Measurements from ENCODE around the gene GLIS1.
A peak's percentile ranks its signal among the peaks of the same experiment; 100 is the strongest.

GLIS1 gene

DNA sequence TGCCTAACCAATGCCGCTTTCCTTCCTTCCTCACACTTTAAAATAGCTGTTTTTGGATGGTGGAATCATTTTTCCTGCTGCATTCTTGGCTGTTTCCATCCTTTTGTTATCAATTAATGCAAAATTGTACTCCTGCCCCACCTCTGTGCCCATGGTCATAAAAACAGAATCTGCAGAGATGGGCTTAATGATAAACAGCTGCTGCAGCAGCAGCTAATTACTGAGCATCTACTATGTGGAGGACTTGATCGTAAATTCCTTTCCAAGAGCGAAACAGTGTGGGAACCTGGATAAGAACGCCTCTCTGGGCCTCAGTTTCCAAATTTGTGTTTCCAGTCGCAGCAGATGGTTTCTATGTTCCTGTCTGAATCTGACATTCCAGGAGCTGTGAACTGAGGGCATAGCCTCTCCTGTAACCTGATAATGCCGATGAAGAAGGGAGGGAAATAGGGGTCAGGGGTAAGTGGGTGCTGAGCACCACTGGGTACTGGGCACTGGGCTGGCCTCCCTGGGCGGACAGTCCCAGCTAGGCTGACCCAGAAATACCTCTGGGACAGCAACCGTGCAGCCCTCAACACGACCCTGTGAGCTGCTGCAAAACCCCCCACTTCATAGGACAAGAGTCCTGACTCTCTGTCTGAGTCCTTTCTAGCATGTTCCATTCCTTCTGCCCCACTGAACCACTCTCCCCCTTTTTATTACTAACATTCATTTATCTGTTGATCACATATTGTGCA, 158.1 kb downstream of the GLIS1 start:
- peak; percentile 29 to 31 for DNase-seq (ENCODE audit: low read depth in 2 of 2)

DNA sequence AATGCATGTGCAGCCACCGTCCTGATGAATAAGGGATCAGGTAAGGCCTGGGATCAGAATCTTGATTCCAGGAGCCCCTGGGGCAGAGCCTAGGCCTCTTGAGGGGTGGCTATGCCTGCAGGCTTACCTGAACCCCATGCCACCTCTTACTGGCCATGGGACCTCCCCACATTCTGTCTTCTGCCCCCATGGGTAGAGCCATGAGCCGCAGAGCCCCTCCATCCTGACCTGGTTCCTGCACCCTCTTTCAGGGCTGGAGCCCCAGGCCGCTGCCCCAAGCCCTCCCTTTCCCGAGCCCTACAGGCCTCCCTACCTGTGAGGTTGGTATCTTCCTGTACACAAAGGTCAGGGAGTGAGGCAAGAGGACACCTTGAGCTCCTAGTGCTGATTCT, 159.0 kb downstream of the GLIS1 start:
- no peak for DNase-seq (ENCODE audit: low read depth in 2 of 2)

DNA sequence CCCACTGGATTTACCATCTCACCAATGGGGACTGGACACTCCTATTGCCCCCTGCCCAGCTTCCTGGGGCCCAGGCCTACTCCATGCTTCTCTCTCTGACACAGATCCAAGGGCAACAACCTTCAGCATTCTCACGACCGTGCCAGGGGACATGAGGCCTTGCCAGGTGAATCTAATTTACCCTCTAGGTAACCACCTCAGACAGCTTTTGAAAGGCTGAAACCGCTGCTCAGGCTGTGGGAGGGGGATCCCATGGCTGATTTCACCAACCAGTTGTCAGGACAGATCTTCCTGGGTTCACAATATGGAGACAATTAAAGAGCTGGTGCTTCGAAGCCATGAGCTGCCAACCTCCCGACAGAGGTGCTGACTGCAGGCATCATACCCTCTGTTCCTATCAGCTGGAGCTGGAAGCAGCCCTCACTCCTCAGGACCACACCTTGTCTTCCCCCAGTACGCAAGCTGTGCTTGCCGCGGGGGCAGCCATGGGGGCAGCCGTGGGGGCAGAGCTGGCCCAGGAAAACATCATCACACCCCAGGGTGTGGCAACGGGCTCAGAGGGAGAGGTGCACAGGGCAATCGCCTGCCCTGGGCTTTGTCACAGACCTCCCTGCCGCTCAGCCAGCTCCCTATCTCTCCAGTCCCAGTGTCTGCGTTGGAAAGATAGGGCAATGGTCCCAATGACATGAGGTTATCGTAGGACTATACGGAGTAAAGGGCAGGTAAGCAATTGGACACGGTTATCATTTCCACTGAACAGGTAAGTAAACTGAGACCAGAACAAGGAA, 159.5 kb downstream of the GLIS1 start:
- DNase-seq (ENCODE audit: low read depth in 2 of 2): no peak

DNA sequence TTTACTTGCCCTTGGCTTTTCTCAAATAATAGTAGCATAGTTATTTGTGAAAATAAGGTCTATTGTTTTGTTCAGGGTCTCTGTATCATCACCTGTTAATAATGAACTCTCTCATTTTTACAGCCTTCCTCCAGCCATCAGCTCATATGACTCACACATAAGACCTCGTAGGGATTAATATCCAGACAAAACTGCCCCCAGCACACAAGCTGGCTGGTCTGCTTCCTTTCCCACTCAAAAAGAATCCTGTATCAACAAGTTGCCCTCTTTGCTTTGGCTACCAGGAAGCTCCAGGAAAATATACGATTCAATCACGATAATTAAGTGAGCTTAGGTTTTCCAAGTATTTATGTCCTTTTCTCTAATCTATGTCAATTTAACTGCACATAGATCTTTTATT, 160.6 kb downstream of the GLIS1 start:
- no peak for DNase-seq (ENCODE audit: low read depth in 2 of 2)

DNA sequence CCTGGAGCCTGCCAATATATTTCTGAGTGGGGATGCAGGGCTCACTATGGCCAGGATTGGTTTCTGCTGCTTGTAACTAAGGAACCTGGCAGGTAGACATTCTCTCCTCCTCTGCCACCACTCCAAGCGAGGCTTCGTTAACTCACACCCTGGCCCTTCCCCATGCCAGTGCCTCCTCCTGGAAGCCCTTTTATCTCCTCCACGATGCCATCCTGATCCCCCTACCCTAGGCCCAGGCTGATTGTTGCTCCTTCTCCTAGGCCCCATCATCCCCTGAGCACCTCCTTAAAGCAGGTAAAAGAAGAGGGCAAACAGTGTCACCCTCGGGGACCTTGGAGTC, 161.2 kb downstream of the GLIS1 start:
- no peak for DNase-seq (ENCODE audit: low read depth in 2 of 2)

DNA sequence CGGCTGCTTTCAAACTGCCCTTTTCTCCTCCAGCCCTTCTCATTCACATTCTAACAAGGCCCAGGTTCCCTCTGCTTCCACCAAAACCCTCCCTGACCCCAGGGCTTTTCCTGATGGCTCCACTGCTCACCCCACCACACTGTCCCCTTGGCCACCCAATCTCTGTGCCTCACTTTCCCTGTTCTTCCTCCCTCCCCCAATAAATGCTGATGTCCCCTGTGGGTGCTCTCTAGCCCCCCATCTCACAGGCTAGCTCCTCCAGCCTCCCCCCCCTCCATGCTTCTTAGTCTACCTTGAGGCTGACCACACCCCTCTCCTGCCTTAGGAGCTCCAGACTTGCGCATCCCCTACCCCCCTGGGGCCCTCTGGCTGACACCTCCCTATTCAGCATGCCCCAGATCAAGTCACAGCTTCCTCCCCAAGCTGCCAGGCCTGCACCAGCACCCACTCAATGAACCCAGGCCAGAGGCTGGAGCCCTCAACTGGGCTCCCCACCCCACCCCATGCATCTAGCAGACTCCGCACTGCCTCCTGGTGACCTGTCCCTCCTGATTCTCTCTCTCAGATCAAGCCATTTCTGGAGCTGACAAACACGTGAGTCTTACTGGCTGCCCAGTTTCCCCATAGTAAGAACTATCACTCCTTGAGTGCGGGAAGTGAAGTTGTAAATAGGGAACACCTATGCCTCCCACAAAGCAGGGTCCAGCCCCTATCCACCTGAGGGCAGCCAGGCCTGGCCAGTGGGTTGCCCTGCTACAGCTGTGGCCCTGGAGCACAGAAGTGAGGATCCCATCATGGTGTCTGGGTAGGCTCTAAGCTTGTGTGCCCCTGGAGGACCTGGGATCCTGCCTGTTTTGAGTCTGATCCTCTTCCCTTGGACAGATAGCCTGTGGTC, 161.9 kb downstream of the GLIS1 start:
- DNase-seq (ENCODE audit: low read depth in 2 of 2): no peak

DNA sequence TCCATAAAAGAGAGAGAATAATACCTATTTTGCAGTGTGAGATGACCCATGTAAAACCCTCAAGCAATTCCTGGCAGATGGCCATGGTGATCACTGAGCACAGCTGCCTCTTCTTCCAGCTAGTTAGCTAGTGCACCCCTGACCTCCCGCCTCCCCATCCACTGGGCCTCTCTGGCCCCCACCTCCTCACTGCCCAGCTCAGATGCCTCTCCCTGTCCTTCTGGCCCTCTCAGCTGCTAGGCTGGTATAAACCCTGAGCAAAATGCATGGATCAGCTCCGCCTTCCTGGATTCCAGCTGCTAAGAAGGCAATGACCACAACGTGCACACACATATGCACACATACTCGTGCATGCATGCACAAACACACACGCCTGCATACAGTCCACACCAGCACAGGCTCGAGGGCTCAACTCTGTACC, 162.6 kb downstream of the GLIS1 start:
- no peak for DNase-seq (ENCODE audit: low read depth in 2 of 2)

DNA sequence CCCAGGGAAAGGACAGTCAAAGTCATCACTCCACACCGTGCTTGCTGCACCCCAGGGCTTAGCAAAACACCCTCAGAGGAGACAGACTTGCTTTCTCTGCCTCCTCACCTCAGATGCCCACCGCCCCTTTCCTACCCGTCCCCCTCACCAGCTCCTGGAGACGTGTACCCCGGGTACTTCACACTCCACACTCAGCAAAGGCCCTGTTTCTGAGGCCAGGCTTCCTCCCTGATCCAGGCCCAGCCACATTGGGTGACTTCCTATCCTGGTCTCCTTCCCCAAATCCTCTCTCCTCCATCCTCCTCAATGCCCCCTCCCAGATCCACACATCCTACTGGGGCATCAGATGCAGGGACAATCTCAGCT, 163.0 kb downstream of the GLIS1 start:
- DNase-seq (ENCODE audit: low read depth in 2 of 2): no peak

DNA sequence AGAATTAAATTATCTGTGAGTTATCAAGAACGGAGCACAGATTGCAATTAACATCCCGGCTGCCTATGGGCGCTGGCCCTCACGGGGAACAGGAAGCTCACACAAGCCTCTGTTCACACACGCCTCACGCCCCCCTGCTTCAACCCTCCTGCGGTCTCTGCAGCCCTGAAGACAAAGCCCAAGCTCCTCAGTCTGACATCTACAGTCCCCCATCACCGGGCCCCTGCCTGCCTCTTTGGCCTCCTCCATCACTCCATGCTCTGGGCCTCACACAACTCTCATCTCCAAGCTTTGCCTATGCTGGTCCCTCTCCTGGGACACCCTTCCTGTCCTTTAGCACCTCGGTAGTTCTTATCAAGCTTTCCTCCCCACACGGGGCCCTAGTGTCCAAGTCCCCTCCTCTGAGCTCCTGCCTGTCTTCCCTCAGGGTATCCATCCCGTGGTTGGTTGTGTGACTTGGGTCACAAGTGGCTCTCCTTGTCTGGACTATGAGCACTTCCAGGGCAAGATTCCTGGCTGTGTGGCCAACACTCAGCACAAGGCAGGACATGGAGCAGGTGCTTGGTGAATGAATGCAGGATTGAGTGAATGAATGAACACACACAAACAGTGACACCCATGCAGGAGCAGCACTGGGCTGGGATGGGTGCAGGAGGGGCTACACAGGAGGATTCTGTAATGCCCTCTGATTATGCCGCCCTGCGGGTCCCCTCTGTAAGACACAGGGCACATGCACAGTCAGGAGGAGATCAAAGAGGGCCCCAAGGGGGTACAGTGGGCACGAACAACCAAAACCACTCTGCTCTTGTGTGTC, 163.6 kb downstream of the GLIS1 start:
- DNase-seq (ENCODE audit: low read depth in 2 of 2): no peak

DNA sequence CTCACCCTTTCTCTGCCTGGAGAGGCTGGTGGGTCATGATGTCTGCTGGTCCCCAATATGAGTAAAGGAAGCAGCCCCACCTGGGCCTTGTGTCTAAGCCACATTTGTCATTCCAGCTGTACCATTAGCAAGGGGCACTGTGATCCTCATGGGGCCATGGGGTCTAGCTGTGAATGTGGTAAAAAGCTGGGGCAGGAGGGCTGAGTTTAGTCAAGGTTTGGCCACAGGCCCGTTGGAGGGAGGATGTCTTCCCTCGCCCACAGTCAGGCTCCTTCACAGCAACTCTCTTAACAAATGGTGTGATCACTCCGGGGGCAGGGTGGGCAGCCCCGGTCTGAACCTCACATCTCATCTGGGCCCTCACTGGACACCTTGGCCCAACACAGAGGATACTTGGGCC, 164.3 kb downstream of the GLIS1 start:
- DNase-seq (ENCODE audit: low read depth in 2 of 2): no peak

DNA sequence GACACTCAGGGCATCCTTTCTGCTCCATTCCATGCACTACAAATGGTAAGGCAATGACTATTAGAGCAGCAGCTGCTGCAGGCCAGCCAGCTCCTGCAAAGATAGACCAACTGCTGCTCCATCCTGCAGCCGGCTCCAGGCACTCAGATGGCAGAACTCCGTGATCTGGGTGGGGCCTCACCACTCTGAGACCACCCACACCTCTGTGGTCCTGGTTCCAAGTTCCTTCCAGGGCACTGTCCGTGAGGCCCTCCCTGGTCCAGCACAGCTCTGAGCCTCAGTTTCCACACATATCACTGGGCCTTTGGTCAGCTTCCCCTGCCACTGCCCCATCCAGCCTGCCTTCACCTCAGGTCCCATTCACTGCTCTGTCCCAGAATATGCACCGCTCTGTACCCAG, 165.0 kb downstream of the GLIS1 start:
- DNase-seq (ENCODE audit: low read depth in 2 of 2): no peak

DNA sequence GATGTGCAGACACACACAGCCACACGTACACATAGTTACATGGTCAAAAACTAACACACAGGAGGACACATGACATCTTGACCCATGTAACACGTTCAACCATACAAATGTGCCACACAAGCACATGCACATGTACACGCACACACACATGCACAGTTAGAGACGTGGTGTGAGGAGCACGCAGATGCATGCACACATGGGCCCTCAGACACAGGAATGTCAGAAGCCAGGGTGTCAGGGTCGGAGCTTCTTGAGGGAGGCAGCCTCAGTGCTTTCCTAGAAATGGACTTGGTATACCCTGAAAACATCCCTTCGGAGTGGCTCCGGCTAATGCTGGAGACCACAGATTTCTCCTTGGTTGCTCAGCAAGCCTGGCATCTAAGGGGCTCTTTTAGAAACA, 165.4 kb downstream of the GLIS1 start:
- DNase-seq (ENCODE audit: low read depth in 2 of 2): no peak

DNA sequence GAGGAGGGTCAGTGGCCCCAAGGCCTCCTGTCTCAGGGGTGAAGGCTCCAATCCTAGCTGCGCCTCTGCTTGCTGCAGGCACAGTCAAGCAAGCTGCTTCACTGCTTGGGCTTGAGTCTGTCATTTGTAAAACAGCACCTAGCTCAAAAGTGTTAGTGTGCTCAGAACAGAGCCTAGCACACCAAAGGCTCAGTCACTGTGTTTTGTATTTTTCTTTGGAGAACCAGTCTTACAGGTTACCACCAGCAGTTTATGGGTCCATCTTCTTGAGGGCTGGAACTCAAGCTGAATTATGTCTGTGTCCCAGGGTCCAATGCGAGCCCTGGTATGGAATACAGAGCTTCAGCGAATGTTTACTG, 166.2 kb downstream of the GLIS1 start:
- DNase-seq (ENCODE audit: low read depth in 2 of 2): no peak

DNA sequence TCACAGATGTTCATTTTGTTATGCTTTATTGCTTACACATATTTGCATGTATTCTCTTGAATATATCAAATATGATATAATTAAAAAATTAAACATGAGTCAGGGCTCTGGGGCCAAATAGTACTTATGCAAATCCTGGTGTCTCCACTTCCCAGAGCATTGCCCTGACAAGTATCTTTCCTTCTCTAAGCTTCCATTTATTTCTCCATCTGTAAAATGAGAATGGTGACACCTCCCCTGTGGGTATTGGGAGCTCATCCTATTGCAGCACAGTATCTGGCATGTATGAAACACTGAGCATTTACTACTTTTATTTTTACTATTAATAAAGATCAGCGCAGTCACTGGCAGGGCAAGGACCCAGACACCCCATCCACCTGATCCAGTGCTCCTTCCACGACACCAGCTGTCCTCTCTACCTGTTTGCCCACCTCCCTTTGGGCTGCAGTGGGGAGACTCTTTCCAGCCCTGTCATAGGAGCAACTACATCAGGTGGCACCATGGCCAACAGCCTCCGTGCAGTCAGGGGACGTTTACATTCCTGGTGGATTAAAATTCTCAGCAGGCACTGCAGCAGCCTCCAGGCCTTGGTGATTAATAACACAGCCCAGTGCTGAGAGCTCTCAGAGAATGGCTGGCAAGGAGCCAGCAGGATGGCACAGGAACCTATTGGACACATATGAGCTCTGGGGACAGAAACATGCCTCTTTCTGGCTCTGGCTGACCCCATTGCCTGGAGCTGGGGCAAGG, 166.7 kb downstream of the GLIS1 start:
- no peak for DNase-seq (ENCODE audit: low read depth in 2 of 2)

DNA sequence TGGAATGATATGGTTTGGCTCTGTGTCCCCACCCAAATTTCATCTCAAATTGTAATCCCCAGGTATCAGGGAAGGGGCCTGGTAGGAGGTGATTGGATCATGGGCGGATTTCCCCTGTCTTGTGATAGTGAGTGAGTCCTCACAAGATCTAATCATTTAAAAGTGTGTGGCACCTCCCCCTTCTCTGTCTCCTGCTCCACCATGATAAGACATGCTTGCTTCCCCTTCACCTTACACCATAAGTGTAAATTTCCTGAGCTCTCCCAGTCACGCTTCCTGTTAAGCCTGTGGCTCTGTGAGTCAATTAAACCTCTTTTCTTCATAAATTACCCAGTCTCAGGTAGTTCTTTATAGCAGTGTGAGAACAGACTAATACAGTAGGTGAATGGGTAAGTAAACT, 170.4 kb downstream of the GLIS1 start:
- no peak for DNase-seq (ENCODE audit: low read depth in 2 of 2)

DNA sequence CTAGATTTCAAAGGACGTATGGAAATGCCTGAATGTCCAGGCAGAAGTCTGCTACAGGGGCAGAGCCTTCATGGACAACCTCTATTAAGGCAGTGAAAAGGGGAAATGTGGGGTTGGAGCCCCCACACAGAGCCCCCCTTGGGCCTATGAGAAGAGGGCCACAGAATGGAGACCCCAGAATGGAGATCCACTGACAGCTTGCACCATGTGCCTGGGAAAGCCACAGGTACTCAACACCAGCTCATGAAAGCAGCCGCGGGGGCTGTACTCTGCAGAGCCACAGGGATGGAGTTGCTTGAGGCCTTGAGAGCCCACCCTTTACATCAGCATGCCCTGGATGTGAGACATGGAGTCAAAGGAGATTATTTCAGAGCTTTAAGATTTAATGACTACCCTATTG, 171.1 kb downstream of the GLIS1 start:
- DNase-seq (ENCODE audit: low read depth in 2 of 2): no peak

DNA sequence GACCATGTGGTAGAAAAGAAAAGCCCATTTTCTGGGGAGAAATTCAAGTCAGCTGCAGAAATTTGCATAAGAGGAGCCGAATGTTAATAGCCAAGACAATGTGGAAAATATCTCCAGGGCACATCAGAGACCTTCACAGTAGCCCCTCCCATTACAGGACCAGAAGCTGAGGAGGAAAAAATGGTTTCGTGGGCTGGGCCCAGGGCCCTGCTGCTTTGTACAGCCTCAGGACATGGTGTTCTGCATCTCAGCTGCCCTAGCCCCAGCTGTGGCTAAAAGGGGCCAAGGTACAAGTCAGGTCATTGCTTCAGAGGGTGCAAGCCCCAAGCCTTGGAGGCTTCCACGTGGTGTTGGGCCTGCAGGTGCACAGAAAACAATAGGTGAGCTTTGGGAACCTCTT, 171.5 kb downstream of the GLIS1 start:
- DNase-seq (ENCODE audit: low read depth in 2 of 2): no peak

DNA sequence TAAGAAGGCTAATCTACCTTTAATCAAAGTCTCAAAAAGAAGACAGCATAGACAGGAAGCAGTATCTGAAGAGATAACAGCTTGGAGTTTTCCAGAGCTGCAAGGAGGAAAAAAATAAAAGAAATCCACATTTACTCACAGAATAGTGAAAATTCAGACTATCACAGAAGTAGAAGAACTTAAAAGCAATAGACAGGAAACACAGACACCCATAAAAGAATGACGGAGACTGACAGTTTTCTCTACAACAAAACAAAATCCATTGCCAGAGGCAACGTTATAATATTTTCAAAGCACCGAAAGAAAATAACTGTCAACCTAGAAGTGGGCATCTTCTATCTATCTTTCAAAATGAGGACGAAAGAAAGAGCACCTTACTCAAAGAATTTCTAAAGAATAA, 175.4 kb downstream of the GLIS1 start:
- no peak for DNase-seq (ENCODE audit: low read depth in 2 of 2)

DNA sequence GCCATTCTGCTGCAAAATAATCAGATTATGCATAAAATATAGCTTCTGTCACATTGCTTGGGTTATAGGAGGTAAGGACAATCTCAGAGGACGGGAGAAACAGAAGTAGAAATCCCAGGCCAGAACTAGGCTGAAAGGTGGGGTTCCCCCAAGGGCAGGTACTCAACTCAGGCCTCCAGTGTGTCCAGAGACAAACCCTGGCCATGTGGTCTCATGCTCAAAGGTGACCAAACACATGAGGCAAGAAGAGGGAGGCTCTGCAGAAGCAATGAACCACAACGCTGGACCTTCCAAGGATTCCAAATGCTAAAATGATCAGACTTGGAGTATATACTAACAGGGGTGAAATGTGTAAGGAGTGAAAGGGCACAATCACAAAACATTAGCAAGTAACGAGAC, 176.0 kb downstream of the GLIS1 start:
- no peak for DNase-seq (ENCODE audit: low read depth in 2 of 2)

DNA sequence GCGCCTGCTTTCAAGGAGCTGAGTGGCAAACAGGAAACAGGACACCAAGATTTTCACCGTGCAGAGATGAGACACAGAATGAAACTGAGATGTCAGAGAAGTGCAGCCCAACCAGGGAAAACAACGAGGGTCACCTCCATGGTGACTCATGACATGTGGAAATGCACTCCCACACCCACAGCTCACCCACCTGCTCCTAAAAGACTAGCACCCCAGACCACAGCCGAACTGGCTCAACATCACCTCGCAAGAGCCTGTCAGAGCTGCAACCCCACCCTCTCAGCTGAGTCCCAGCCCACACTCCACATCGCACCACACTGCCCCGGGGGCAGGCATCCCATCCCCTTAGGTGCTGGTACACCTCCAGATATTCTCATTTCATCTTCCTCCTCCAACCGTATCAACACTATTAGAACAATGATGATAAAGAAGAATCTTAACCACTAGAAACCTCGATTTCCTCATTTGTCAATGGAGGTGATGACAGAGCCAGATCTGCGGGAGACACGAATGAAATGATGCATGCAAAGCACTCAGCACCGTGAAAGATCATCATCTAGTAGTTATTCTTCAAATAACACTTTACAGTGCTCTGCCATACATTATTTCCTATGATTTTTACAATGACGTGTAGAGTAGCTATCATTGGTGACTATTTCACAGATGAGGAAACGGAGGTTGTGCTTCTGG, 176.5 kb downstream of the GLIS1 start:
- DNase-seq (ENCODE audit: low read depth in 2 of 2): peak in 1 of 2 experiments; percentile 6

All from fibroblast of skin of left quadriceps (primary cell).